A549 (cell line): ENCODE measurements around the gene SEMA5A.

Source experiments
- EP300 ChIP-seq, 2 experiments: fragments of >200 bp; sonication (Bioruptor Twin); formaldehyde crosslinking; IDR thresholded peaks; 2 replicates in 1 of 2; 3 replicates in 1 of 2; pipeline ENCODE4 v1.6.1; 2016 to 2017
- GATA3 ChIP-seq: IDR thresholded peaks from 2 replicates; pipeline ENCODE4 v1.6.1; 2012; ENCODE audit warnings: borderline replicate concordance
- MAX ChIP-seq: IDR thresholded peaks from 2 replicates; pipeline ENCODE4 v1.6.1; 2012
- POLR2A ChIP-seq: IDR thresholded peaks from 2 replicates; pipeline ENCODE4 v1.6.1; 2012; ENCODE audit warnings: mild to moderate bottlenecking, low read length
- RAD21 ChIP-seq, 2 experiments: fragments of >200 bp in 1 of 2; sonication (Bioruptor Twin) in 1 of 2; formaldehyde crosslinking in 1 of 2; IDR thresholded peaks in 1 of 2; conservative IDR thresholded peaks in 1 of 2; 2 replicates in 1 of 2; 3 replicates in 1 of 2; pipeline ENCODE4 v1.6.1; 2012 to 2018; ENCODE audit warnings: inconsistent platforms in 1 of 2
- TF ChIP-seq, protein P1 (sequence below): fragments of >200 bp; sonication (Bioruptor Twin); formaldehyde crosslinking; IDR thresholded peaks from 3 replicates; pipeline ENCODE4 v1.5.1; 2016
- TF ChIP-seq, protein P2 (sequence below): IDR thresholded peaks from 2 replicates; pipeline ENCODE4 v1.6.1; 2012

DNA sequence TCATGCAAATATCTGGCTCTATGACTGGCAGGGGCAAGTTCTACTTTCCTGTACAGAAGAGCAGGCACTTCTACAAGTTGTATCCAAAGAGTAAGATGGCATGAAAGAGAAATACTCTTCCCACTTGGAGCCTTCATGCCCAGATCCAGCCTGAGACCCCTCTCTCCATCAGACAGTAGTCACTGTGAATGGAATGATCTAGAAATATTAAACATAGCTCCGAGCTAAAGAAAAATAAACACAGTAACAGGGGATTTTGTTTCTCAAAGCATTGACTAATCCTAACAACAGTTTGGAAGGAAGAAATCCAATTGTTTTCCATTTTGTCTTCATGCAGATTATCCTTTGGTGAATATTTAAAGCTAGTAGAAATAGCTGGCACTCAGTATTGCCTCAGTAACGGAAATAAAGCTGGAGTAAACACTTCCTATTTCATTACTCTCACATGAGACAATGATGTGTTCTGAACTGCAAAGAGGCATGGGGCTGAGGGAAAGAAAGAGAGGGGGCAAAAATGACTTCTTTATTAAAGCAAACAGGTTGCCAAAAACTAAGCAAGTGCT is 100.0 kb downstream of the SEMA5A start:
- TF ChIP-seq EP300 (IDR thresholded peaks at IDR 0.05) (no peak), POLR2A (no peak), GATA3 (no peak), MAX (no peak), RAD21 (conservative IDR thresholded peaks at IDR 0.05 in 1 of 2, IDR thresholded peaks at IDR 0.05 in 1 of 2) (no peak)
- TF ChIP-seq, protein P1, sequence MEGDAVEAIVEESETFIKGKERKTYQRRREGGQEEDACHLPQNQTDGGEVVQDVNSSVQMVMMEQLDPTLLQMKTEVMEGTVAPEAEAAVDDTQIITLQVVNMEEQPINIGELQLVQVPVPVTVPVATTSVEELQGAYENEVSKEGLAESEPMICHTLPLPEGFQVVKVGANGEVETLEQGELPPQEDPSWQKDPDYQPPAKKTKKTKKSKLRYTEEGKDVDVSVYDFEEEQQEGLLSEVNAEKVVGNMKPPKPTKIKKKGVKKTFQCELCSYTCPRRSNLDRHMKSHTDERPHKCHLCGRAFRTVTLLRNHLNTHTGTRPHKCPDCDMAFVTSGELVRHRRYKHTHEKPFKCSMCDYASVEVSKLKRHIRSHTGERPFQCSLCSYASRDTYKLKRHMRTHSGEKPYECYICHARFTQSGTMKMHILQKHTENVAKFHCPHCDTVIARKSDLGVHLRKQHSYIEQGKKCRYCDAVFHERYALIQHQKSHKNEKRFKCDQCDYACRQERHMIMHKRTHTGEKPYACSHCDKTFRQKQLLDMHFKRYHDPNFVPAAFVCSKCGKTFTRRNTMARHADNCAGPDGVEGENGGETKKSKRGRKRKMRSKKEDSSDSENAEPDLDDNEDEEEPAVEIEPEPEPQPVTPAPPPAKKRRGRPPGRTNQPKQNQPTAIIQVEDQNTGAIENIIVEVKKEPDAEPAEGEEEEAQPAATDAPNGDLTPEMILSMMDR, result no peak
- TF ChIP-seq, protein P2, sequence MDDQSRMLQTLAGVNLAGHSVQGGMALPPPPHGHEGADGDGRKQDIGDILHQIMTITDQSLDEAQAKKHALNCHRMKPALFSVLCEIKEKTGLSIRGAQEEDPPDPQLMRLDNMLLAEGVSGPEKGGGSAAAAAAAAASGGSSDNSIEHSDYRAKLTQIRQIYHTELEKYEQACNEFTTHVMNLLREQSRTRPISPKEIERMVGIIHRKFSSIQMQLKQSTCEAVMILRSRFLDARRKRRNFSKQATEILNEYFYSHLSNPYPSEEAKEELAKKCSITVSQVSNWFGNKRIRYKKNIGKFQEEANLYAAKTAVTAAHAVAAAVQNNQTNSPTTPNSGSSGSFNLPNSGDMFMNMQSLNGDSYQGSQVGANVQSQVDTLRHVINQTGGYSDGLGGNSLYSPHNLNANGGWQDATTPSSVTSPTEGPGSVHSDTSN, result no peak
